Measurements from ENCODE around the gene SPATS2.

The SPATS2 gene

GRCh38 chr12:49366652-49367380 is 446 bp upstream of the SPATS2 start (continued):
- TF ChIP-seq ZSCAN16 (tag by site-specific recombination; IDR thresholded peaks at IDR 0.05) (0 out of 2 replicates have a peak, but pooled peaks have one; percentile 41), PRDM4 (tag by site-specific recombination; IDR thresholded peaks at IDR 0.05) (0 out of 2 replicates have a peak, but pooled peaks have one; percentile 18), YY2 (tag by site-specific recombination; IDR thresholded peaks at IDR 0.05) (no peak), ZSCAN23 (tag by site-specific recombination; IDR thresholded peaks at IDR 0.05) (0 out of 2 replicates have a peak, but pooled peaks have one; percentile 23), ZBTB10 (tag by site-specific recombination; IDR thresholded peaks at IDR 0.05) (no peak; the same call in 1 of the 2 replicates), ZNF184 (tag by site-specific recombination; IDR thresholded peaks at IDR 0.05) (peak; percentile 34; the same call in 1 of the 2 replicates), ZNF488 (tag by site-specific recombination; IDR thresholded peaks at IDR 0.05) (no peak), ZNF280D (tag by site-specific recombination; IDR thresholded peaks at IDR 0.05) (no peak), SCRT2 (tag by site-specific recombination; IDR thresholded peaks at IDR 0.05) (no peak), ZFP41 (tag by site-specific recombination; IDR thresholded peaks at IDR 0.05; ENCODE audit: borderline replicate concordance) (no peak), ZNF248 (tag by site-specific recombination; IDR thresholded peaks at IDR 0.05) (no peak), ZNF701 (tag by site-specific recombination; IDR thresholded peaks at IDR 0.05) (no peak), ZNF610 (tag by site-specific recombination; IDR thresholded peaks at IDR 0.05; ENCODE audit: borderline replicate concordance) (no peak; the same call in 1 of the 2 replicates), ZNF335 (tag by site-specific recombination; conservative IDR thresholded peaks at IDR 0.05) (peak; percentile 96), GLI2 (tag by site-specific recombination; IDR thresholded peaks at IDR 0.05; ENCODE audit: borderline replicate concordance, low read depth) (no peak), ZNF654 (tag by site-specific recombination; IDR thresholded peaks at IDR 0.05; ENCODE audit: low read depth) (no peak), PATZ1 (tag by site-specific recombination; IDR thresholded peaks at IDR 0.05) (no peak; the same call in 1 of the 2 replicates), ZNF510 (tag by site-specific recombination; IDR thresholded peaks at IDR 0.05; ENCODE audit: insufficient replicate concordance) (no peak), WT1 (tag by site-specific recombination; IDR thresholded peaks at IDR 0.05) (peak; percentile 14; the same call in 1 of the 2 replicates), TCF7L2 (IDR thresholded peaks at IDR 0.05; ENCODE audit: borderline replicate concordance, low read depth, low read length) (no peak), KLF16 (tag by site-specific recombination; IDR thresholded peaks at IDR 0.05) (no peak), ZNF677 (tag by site-specific recombination; IDR thresholded peaks at IDR 0.05) (peak; percentile 92), ZNF513 (tag by site-specific recombination; IDR thresholded peaks at IDR 0.05) (no peak), ZSCAN5A (tag by site-specific recombination; IDR thresholded peaks at IDR 0.05) (no peak)
